GM23338 (cell line): ENCODE data around the gene TENM4. TPM values are rescaled to one million over a fixed set of nuclear protein-coding genes. Genes with fewer than 3 reads are reported as not detected.

ENCODE experiments used
- ATAC-seq: fragments of 200-7000 bp; cut with Tn5 transposase; 3 replicates; pipeline ENCODE4 v1.9.1; 2020
- DNase-seq: peaks from one replicate; pipeline ENCODE4 v3.0.0-alpha.2; 2015; ENCODE audit warnings: low spot score
- H2AFZ ChIP-seq: fragments of 200-600 bp; sonication (generic); 2 replicates; pipeline ENCODE4 v1.8.0; 2016; ENCODE audit warnings: antibody characterized with exemption, mild to moderate bottlenecking, moderate library complexity
- H3F3A ChIP-seq: fragments of 200-600 bp; sonication (generic); replicated peaks from 2 replicates; pipeline ENCODE4 v1.8.0; 2017; ENCODE audit warnings: antibody characterized with exemption, mixed run types, low read depth
- H3K27ac ChIP-seq: fragments of 200-600 bp; sonication (generic); 2 replicates; pipeline ENCODE4 v1.6.1; 2016; ENCODE audit warnings: low read depth
- H3K27me3 ChIP-seq: fragments of 200-600 bp; sonication (generic); 2 replicates; pipeline ENCODE4 v1.8.0; 2016; ENCODE audit warnings: mild to moderate bottlenecking, mixed run types, moderate library complexity; ENCODE audit not compliant: insufficient read depth
- H3K36me3 ChIP-seq: fragments of 200-600 bp; sonication (generic); 2 replicates; pipeline ENCODE4 v1.8.0; 2016; ENCODE audit warnings: mild to moderate bottlenecking; ENCODE audit not compliant: insufficient read depth
- H3K4me1 ChIP-seq: fragments of 200-600 bp; sonication (generic); 2 replicates; pipeline ENCODE4 v1.8.0; 2016; ENCODE audit warnings: mild to moderate bottlenecking, moderate library complexity; ENCODE audit not compliant: insufficient read depth
- H3K4me2 ChIP-seq: fragments of 200-600 bp; sonication (generic); 2 replicates; pipeline ENCODE4 v1.7.1; 2017; ENCODE audit warnings: mixed run types
- H3K4me3 ChIP-seq: fragments of 200-600 bp; sonication (generic); 2 replicates; pipeline ENCODE4 v1.6.1; 2016; ENCODE audit warnings: mixed run types
- H3K79me2 ChIP-seq: fragments of 200-600 bp; sonication (generic); replicated peaks from 2 replicates; pipeline ENCODE4 v1.8.0; 2017; ENCODE audit warnings: mild to moderate bottlenecking; ENCODE audit not compliant: insufficient read depth
- H3K9me2 ChIP-seq: fragments of 200-600 bp; sonication (generic); 2 replicates; pipeline ENCODE4 v1.8.0; 2017; ENCODE audit not compliant: insufficient read depth
- H4K20me1 ChIP-seq: fragments of 200-600 bp; sonication (generic); replicated peaks from 2 replicates; pipeline ENCODE4 v1.8.0; 2017; ENCODE audit warnings: mild to moderate bottlenecking; ENCODE audit not compliant: insufficient read depth
- H3K27ac Mint-ChIP-seq: 2 replicates; pipeline ENCODE4 v1.8.0; 2020; ENCODE audit warnings: inconsistent platforms, mild to moderate bottlenecking, moderate library complexity, mixed read lengths
- H3K27me3 Mint-ChIP-seq: 3 replicates; pipeline ENCODE4 v1.8.0; 2022; ENCODE audit warnings: low read depth, mild to moderate bottlenecking, moderate library complexity, mixed read lengths, inconsistent platforms; ENCODE audit not compliant: insufficient read depth, poor library complexity
- H3K36me3 Mint-ChIP-seq: 3 replicates; pipeline ENCODE4 v1.8.0; 2021; ENCODE audit warnings: low read depth, mild to moderate bottlenecking, inconsistent platforms, moderate library complexity, mixed read lengths
- H3K4me1 Mint-ChIP-seq: 3 replicates; pipeline ENCODE4 v1.8.0; 2020; ENCODE audit warnings: mild to moderate bottlenecking, inconsistent platforms, mixed read lengths
- H3K4me3 Mint-ChIP-seq: 3 replicates; pipeline ENCODE4 v1.8.0; 2021; ENCODE audit warnings: moderate library complexity, mild to moderate bottlenecking, inconsistent platforms, mixed read lengths
- H3K9me3 Mint-ChIP-seq: 3 replicates; pipeline ENCODE4 v1.8.0; 2020; ENCODE audit warnings: moderate library complexity, mild to moderate bottlenecking, inconsistent platforms, mixed read lengths
- CREB1 ChIP-seq: fragments of 250-450 bp; sonication (Bioruptor Pico); IDR thresholded peaks from 2 replicates; pipeline ENCODE4 v1.5.0; 2020; ENCODE audit warnings: low read depth, mild to moderate bottlenecking, moderate library complexity
- EZH2 ChIP-seq: fragments of 200-600 bp; sonication (generic); IDR thresholded peaks from one replicate; pipeline ENCODE4 v1.8.0; 2017; ENCODE audit warnings: antibody characterized with exemption, mild to moderate bottlenecking, low read depth; ENCODE audit not compliant: unreplicated experiment
- EZH2phosphoT487 ChIP-seq: fragments of 200-600 bp; sonication (generic); IDR thresholded peaks from one replicate; pipeline ENCODE4 v1.8.1; 2018; ENCODE audit warnings: antibody characterized with exemption; ENCODE audit not compliant: unreplicated experiment
- JUNB ChIP-seq: IDR thresholded peaks from one replicate; pipeline ENCODE4 v1.6.1; 2016; ENCODE audit warnings: antibody characterized with exemption; ENCODE audit not compliant: unreplicated experiment
- NANOG ChIP-seq: IDR thresholded peaks from 2 replicates; pipeline ENCODE4 v1.6.1; 2016; ENCODE audit warnings: antibody characterized with exemption, borderline replicate concordance
- POLR2AphosphoS5 ChIP-seq: IDR thresholded peaks from 2 replicates; pipeline ENCODE4 v1.6.1; 2016; ENCODE audit warnings: antibody characterized with exemption, low read depth
- STAT1 ChIP-seq: IDR thresholded peaks from one replicate; pipeline ENCODE4 v1.6.1; 2016; ENCODE audit warnings: antibody characterized with exemption; ENCODE audit not compliant: unreplicated experiment
- ZNF114 ChIP-seq: fragments of 250-450 bp; sonication (Bioruptor Pico); IDR thresholded peaks from 2 replicates; pipeline ENCODE4 v1.5.0; 2020; ENCODE audit warnings: mild to moderate bottlenecking, moderate library complexity
- ZNF331 ChIP-seq: fragments of 250-450 bp; sonication (Bioruptor Pico); IDR thresholded peaks from 2 replicates; pipeline ENCODE4 v1.5.0; 2020; ENCODE audit warnings: low read depth, mild to moderate bottlenecking, moderate library complexity
- polyA plus RNA-seq: library from polyadenylated mRNA; unstranded; fragments of >200 nt; fragmentation: Nextera tagmentation; extraction: Ambion mirVana; gene quantifications from 2 replicates; pipeline ENCODE4 v1.2.1, GENCODE V29; 2016
- total RNA-seq: library from RNA; depleted of rRNA; stranded (reverse); fragments of >200 nt; shearing (Covaris generic); gene quantifications from 2 replicates; pipeline ENCODE4 v1.2.3, GENCODE V29; 2014
- TF ChIP-seq, protein P1 (sequence below), 2 experiments: fragments of 200-600 bp in 1 of 2; sonication (generic) in 1 of 2; conservative IDR thresholded peaks; 2 replicates each; pipeline versions ENCODE4 v1.5.1 to v1.6.1; 2016 to 2017; ENCODE audit warnings: antibody characterized with exemption in 2 of 2, low read depth in 2 of 2, mild to moderate bottlenecking in 2 of 2, moderate library complexity in 1 of 2
- TF ChIP-seq, protein P2 (sequence below): IDR thresholded peaks from one replicate; pipeline ENCODE4 v1.6.1; 2018; ENCODE audit warnings: antibody characterized with exemption; ENCODE audit not compliant: unreplicated experiment
- TF ChIP-seq, protein P3 (sequence below): fragments of 250-450 bp; sonication (Bioruptor Pico); IDR thresholded peaks from 2 replicates; pipeline ENCODE4 v1.5.0; 2020; ENCODE audit warnings: mild to moderate bottlenecking, moderate library complexity
- TF ChIP-seq, protein P4 (sequence below): IDR thresholded peaks from 2 replicates; pipeline ENCODE4 v1.6.1; 2016; ENCODE audit warnings: antibody characterized with exemption

TENM4 gene
- total and polyA plus RNA-seq, 2 experiments from 2014 or later, result 7.3 TPM

DNA sequence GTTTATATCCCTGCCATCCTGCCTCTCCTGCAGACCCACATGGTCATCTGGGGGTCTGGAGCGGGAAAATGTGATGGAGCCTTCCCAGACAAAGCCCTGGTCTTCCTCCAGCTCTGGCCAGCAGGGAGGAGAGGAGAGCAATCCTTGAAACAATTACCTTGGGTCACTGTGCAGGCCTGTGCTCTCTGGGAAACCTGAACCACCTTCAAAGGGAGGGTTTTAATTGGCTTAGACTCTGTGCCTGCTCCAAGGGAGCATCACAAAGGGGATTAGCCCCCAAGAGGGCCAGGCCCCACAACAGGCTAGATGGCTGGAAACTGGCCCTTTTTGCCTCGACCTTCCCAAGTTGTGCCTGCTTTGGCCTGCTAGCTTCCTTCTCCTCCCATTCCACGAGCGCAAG is 351.9 kb downstream of the TENM4 start:
- Mint-ChIP-seq H3K4me3 (no peak overlapping the region), H3K9me3 (no peaks in the 10 kb centered on the region), H3K36me3 (no peaks in the 10 kb centered on the region), H3K27ac (no peak overlapping the region), H3K27me3 (no peaks in the 10 kb centered on the region), H3K4me1 (peaks cover 35% of the 10 kb centered on the region)
- Histone ChIP-seq H3F3A (no peaks in the 10 kb centered on the region), H4K20me1 (no peaks in the 10 kb centered on the region), H3K4me2 (no peak overlapping the region), H2AFZ (no peak overlapping the region), H3K27ac (no peak overlapping the region), H3K27me3 (no peaks in the 10 kb centered on the region), H3K36me3 (no peaks in the 10 kb centered on the region), H3K4me3 (no peak overlapping the region), H3K9me2 (peaks cover 5% of the 10 kb centered on the region), H3K79me2 (no peaks in the 10 kb centered on the region), H3K4me1 (peaks cover 8% of the 10 kb centered on the region; the same call in 1 of the 2 replicates)
- TF ChIP-seq, protein P1, sequence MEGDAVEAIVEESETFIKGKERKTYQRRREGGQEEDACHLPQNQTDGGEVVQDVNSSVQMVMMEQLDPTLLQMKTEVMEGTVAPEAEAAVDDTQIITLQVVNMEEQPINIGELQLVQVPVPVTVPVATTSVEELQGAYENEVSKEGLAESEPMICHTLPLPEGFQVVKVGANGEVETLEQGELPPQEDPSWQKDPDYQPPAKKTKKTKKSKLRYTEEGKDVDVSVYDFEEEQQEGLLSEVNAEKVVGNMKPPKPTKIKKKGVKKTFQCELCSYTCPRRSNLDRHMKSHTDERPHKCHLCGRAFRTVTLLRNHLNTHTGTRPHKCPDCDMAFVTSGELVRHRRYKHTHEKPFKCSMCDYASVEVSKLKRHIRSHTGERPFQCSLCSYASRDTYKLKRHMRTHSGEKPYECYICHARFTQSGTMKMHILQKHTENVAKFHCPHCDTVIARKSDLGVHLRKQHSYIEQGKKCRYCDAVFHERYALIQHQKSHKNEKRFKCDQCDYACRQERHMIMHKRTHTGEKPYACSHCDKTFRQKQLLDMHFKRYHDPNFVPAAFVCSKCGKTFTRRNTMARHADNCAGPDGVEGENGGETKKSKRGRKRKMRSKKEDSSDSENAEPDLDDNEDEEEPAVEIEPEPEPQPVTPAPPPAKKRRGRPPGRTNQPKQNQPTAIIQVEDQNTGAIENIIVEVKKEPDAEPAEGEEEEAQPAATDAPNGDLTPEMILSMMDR (conservative IDR thresholded peaks at IDR 0.05; ENCODE audit: low read depth in 2 of 2), result no peak
- TF ChIP-seq, protein P2, sequence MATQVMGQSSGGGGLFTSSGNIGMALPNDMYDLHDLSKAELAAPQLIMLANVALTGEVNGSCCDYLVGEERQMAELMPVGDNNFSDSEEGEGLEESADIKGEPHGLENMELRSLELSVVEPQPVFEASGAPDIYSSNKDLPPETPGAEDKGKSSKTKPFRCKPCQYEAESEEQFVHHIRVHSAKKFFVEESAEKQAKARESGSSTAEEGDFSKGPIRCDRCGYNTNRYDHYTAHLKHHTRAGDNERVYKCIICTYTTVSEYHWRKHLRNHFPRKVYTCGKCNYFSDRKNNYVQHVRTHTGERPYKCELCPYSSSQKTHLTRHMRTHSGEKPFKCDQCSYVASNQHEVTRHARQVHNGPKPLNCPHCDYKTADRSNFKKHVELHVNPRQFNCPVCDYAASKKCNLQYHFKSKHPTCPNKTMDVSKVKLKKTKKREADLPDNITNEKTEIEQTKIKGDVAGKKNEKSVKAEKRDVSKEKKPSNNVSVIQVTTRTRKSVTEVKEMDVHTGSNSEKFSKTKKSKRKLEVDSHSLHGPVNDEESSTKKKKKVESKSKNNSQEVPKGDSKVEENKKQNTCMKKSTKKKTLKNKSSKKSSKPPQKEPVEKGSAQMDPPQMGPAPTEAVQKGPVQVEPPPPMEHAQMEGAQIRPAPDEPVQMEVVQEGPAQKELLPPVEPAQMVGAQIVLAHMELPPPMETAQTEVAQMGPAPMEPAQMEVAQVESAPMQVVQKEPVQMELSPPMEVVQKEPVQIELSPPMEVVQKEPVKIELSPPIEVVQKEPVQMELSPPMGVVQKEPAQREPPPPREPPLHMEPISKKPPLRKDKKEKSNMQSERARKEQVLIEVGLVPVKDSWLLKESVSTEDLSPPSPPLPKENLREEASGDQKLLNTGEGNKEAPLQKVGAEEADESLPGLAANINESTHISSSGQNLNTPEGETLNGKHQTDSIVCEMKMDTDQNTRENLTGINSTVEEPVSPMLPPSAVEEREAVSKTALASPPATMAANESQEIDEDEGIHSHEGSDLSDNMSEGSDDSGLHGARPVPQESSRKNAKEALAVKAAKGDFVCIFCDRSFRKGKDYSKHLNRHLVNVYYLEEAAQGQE, result no peak
- TF ChIP-seq NANOG, result no peak
- TF ChIP-seq CREB1 (CRISPR knock-in tag), result no peak
- no peak for TF ChIP-seq EZH2phosphoT487
- no peak for TF ChIP-seq POLR2AphosphoS5
- TF ChIP-seq ZNF331 (CRISPR knock-in tag), result no peak
- no peak for TF ChIP-seq JUNB
- TF ChIP-seq STAT1, result no peak
- TF ChIP-seq, protein P3, sequence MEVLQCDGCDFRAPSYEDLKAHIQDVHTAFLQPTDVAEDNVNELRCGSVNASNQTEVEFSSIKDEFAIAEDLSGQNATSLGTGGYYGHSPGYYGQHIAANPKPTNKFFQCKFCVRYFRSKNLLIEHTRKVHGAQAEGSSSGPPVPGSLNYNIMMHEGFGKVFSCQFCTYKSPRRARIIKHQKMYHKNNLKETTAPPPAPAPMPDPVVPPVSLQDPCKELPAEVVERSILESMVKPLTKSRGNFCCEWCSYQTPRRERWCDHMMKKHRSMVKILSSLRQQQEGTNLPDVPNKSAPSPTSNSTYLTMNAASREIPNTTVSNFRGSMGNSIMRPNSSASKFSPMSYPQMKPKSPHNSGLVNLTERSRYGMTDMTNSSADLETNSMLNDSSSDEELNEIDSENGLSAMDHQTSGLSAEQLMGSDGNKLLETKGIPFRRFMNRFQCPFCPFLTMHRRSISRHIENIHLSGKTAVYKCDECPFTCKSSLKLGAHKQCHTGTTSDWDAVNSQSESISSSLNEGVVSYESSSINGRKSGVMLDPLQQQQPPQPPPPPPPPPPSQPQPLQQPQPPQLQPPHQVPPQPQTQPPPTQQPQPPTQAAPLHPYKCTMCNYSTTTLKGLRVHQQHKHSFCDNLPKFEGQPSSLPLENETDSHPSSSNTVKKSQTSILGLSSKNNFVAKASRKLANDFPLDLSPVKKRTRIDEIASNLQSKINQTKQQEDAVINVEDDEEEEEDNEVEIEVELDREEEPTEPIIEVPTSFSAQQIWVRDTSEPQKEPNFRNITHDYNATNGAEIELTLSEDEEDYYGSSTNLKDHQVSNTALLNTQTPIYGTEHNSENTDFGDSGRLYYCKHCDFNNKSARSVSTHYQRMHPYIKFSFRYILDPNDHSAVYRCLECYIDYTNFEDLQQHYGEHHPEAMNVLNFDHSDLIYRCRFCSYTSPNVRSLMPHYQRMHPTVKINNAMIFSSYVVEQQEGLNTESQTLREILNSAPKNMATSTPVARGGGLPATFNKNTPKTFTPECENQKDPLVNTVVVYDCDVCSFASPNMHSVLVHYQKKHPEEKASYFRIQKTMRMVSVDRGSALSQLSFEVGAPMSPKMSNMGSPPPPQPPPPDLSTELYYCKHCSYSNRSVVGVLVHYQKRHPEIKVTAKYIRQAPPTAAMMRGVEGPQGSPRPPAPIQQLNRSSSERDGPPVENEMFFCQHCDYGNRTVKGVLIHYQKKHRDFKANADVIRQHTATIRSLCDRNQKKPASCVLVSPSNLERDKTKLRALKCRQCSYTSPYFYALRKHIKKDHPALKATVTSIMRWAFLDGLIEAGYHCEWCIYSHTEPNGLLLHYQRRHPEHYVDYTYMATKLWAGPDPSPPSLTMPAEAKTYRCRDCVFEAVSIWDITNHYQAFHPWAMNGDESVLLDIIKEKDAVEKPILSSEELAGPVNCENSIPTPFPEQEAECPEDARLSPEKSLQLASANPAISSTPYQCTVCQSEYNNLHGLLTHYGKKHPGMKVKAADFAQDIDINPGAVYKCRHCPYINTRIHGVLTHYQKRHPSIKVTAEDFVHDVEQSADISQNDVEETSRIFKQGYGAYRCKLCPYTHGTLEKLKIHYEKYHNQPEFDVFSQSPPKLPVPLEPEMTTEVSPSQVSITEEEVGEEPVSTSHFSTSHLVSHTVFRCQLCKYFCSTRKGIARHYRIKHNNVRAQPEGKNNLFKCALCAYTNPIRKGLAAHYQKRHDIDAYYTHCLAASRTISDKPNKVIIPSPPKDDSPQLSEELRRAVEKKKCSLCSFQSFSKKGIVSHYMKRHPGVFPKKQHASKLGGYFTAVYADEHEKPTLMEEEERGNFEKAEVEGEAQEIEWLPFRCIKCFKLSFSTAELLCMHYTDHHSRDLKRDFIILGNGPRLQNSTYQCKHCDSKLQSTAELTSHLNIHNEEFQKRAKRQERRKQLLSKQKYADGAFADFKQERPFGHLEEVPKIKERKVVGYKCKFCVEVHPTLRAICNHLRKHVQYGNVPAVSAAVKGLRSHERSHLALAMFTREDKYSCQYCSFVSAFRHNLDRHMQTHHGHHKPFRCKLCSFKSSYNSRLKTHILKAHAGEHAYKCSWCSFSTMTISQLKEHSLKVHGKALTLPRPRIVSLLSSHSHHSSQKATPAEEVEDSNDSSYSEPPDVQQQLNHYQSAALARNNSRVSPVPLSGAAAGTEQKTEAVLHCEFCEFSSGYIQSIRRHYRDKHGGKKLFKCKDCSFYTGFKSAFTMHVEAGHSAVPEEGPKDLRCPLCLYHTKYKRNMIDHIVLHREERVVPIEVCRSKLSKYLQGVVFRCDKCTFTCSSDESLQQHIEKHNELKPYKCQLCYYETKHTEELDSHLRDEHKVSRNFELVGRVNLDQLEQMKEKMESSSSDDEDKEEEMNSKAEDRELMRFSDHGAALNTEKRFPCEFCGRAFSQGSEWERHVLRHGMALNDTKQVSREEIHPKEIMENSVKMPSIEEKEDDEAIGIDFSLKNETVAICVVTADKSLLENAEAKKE (CRISPR knock-in tag), result no peak
- TF ChIP-seq EZH2, result no peak
- no peak for TF ChIP-seq ZNF114 (CRISPR knock-in tag)
- TF ChIP-seq, protein P4, sequence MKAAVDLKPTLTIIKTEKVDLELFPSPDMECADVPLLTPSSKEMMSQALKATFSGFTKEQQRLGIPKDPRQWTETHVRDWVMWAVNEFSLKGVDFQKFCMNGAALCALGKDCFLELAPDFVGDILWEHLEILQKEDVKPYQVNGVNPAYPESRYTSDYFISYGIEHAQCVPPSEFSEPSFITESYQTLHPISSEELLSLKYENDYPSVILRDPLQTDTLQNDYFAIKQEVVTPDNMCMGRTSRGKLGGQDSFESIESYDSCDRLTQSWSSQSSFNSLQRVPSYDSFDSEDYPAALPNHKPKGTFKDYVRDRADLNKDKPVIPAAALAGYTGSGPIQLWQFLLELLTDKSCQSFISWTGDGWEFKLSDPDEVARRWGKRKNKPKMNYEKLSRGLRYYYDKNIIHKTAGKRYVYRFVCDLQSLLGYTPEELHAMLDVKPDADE, result no peak
- peak; percentile 81 for ATAC-seq
- no peak for DNase-seq
